HG02678 (cell line): ENCODE measurements around the gene SHISA8.
"Not testable (repeated sequence)": the region's sequence is repeated elsewhere in the genome, so short reads cannot be mapped to it uniquely, and the experiment has no call there.

Experiments
- ATAC-seq: cut with Tn5 transposase; IDR thresholded peaks from one replicate; pipeline ENCODE4 v1.9.1; 2021; ENCODE audit warnings: mild to moderate bottlenecking, moderate library complexity; ENCODE audit not compliant: unreplicated experiment

SHISA8 gene

GRCh38 chr22:41900652-41901312, 14.1 kb downstream of the SHISA8 start:
- no peak for ATAC-seq

- no peak for ATAC-seq
Measured at GRCh38 chr22:41899992-41900651, 14.8 kb downstream of the SHISA8 start.

GRCh38 chr22:41899110-41899509, 15.8 kb downstream of the SHISA8 start:
- no peak for ATAC-seq

GRCh38 chr22:41898645-41899044, 16.2 kb downstream of the SHISA8 start:
- ATAC-seq: no peak

GRCh38 chr22:41893591-41894375, 21.1 kb downstream of the SHISA8 start:
- no peak for ATAC-seq

- no peak for ATAC-seq
Measured at GRCh38 chr22:41892721-41893120, 22.2 kb downstream of the SHISA8 start.

- no peak for ATAC-seq
Measured at GRCh38 chr22:41891407-41891806, 23.5 kb downstream of the SHISA8 start.

GRCh38 chr22:41888627-41889200, 26.2 kb downstream of the SHISA8 start:
- ATAC-seq: no peak

GRCh38 chr22:41885516-41885915, 29.4 kb downstream of the SHISA8 start:
- ATAC-seq: no peak

- no peak for ATAC-seq
Measured at GRCh38 chr22:41885116-41885515, 29.8 kb downstream of the SHISA8 start.

GRCh38 chr22:41883400-41883799, 31.5 kb downstream of the SHISA8 start:
- ATAC-seq: no peak

- no peak for ATAC-seq
Measured at GRCh38 chr22:41880653-41881052, 34.2 kb downstream of the SHISA8 start.

- no peak for ATAC-seq
Measured at GRCh38 chr22:41876675-41877074, 38.2 kb downstream of the SHISA8 start.

- ATAC-seq: no peak
Measured at GRCh38 chr22:41876275-41876674, 38.6 kb downstream of the SHISA8 start.

- no peak for ATAC-seq
Measured at GRCh38 chr22:41875531-41876270, 39.2 kb downstream of the SHISA8 start.

- ATAC-seq: no peak
Measured at GRCh38 chr22:41874090-41874489, 40.8 kb downstream of the SHISA8 start.

- ATAC-seq: no peak
Measured at GRCh38 chr22:41873391-41873790, 41.5 kb downstream of the SHISA8 start.

GRCh38 chr22:41870786-41871185, 44.1 kb downstream of the SHISA8 start:
- no peak for ATAC-seq

- not testable (repeated sequence) for ATAC-seq
Measured at GRCh38 chr22:41870081-41870480, 44.8 kb downstream of the SHISA8 start.

GRCh38 chr22:41868556-41868955, 46.3 kb downstream of the SHISA8 start:
- ATAC-seq: no peak

- ATAC-seq: no peak
Measured at GRCh38 chr22:41863472-41863871, 51.4 kb downstream of the SHISA8 start.
